GM12892 (cell line): ENCODE measurements around the gene MAP2K3.

Experiments
- POLR2A ChIP-seq: IDR thresholded peaks from 2 replicates; pipeline ENCODE4 v1.6.1; 2011; ENCODE audit warnings: low read depth, low read length, control low read depth
- POLR2AphosphoS5 ChIP-seq: IDR thresholded peaks from 2 replicates; pipeline ENCODE4 v1.6.1; 2011; ENCODE audit warnings: low read depth, low read length, control low read depth

- TF ChIP-seq POLR2A (no peak), POLR2AphosphoS5 (no peak)
These were observed 1.7 kb downstream of the MAP2K3 start for GRCh38 chr17:21286066-21286770.
